Measurements from ENCODE around the gene ANKRD52. TPM values are rescaled to one million over a fixed set of nuclear protein-coding genes. Genes with fewer than 3 reads are reported as not detected.
A peak's percentile ranks its signal among the peaks of the same experiment; 100 is the strongest.
"Not testable (repeated sequence)": the region's sequence is repeated elsewhere in the genome, so short reads cannot be mapped to it uniquely, and the experiment has no call there.

Gene ANKRD52
- polyA plus RNA-seq, 1 donor from 2014 or later: 19.6 TPM

DNA sequence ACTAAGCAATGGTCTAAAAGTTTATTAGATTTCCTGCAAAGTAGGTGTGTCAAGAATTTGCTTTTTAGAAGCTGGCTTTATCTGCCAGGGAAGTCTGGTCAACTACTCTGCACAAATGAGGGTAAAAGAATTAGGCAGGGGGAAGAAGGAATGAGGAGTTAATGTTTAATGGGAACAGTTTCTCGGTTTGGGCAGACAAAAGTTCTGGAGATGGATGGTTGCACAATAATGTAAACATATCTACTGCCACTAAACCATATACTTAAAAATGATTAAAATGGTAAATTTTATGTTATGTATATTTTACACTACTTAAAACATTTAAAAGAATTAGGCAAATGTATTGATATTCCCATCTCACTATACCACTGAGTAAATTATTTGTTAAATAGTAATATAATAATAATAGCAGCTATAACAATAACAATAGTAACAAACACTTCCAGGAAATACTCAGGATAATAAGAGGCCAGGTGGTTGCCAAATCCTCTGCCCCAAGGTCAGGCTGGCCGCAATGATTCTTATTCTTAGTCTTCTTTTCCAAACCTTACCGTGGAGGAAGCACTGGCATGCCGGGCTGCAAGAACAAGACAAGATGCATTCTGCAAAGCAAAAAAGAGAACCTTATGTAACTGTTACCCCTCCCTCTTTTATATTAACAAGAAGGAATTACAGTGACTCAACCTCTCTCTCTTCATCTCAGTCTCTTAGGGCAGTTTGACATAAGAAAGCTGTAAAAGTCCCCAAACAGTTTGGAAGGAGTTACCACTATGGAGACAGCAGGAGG is 28.1 kb upstream of the ANKRD52 start:
- no peaks in the 10 kb centered on the region for H3K9me3 Mint-ChIP-seq
- peaks cover 0 to 13% (median 7%) of the 10 kb centered on the region in 3 donors for H3K4me1 Mint-ChIP-seq
- peaks cover 2% of the 10 kb centered on the region for H3K36me3 Mint-ChIP-seq
- peak overlapping the region in 1 of 3 donors; percentile 1 for H3K27ac Mint-ChIP-seq
- no peaks in the 10 kb centered on the region for H3K27me3 Mint-ChIP-seq
- no peak overlapping the region for H3K4me3 Mint-ChIP-seq

DNA sequence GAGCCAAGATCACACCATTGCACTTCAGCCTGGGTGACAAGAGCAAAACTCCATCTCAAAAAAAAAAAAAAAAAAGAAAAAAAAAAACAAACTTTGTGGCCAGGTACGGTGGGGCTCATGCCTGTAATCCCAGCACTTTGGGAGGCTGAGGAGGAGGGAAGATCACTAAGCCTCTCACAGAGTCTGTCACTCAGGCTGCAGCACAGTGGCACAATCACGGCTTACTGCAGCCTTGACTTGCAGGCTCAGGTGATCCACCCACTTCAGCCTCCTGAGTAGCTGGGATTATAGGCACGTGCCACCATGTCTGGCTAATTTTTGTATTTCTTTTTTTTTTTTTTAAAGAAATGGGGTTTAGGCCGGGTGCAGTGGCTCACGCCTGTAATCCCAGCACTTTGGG is 26.1 kb upstream of the ANKRD52 start:
- H3K4me3 Mint-ChIP-seq, H3K27ac Mint-ChIP-seq, H3K9me3 Mint-ChIP-seq, H3K36me3 Mint-ChIP-seq, H3K27me3 Mint-ChIP-seq: not testable (repeated sequence)
- peaks cover 0 to 10% (median 7%) of the 10 kb centered on the region in 3 donors for H3K4me1 Mint-ChIP-seq

DNA sequence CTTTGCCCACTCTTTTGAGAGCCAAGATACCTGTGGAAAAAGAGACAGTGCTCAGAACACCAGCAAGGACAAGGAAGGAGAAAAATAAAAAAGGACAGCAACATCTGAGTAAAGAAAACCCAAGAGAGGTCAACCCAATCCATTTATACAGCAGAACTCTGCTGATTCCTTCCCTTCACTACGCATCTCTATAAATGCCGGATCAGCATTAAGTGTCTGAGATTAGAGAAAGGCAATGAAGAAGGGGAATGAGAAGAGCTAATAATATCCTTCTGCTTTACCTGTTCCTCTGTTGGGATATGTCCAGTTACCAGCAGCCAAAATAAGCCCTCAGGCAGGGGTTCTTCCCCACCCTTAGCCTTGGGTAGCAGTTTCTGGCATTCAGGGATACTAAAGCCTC is 24.4 kb upstream of the ANKRD52 start:
- H3K4me3 Mint-ChIP-seq: no peak overlapping the region
- H3K9me3 Mint-ChIP-seq: no peaks in the 10 kb centered on the region
- peaks cover 8% of the 10 kb centered on the region for H3K36me3 Mint-ChIP-seq
- H3K27me3 Mint-ChIP-seq: no peaks in the 10 kb centered on the region
- peak overlapping the region in 1 of 3 donors; percentile 62 for H3K27ac Mint-ChIP-seq
- H3K4me1 Mint-ChIP-seq: peaks cover 0 to 10% (median 7%) of the 10 kb centered on the region in 3 donors

DNA sequence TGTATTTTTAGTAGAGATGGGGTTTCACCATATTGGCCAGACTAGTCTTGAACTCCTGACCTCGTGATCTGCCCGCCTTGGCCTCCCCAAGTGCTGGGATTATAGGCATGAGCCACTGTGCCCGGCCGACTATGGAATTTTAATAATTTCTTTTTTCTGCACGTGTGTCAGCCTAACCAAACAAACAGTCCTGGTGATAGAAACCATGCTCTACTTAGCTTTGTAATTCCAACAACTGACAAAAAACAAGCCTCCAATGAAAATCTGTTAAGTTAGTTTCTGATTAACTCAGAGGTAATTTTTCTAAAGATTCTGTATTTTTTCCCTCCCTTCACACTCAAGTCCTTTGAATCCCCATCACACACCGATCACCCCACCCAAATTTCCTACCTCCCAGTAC is 23.8 kb upstream of the ANKRD52 start:
- peak overlapping the region in 1 of 4 donors; percentile 23 for H3K4me3 Mint-ChIP-seq
- H3K9me3 Mint-ChIP-seq: no peaks in the 10 kb centered on the region
- peaks cover 0 to 10% (median 7%) of the 10 kb centered on the region in 3 donors for H3K4me1 Mint-ChIP-seq
- peak overlapping the region in 1 of 3 donors; percentile 62 for H3K27ac Mint-ChIP-seq
- peaks cover 8% of the 10 kb centered on the region for H3K36me3 Mint-ChIP-seq
- H3K27me3 Mint-ChIP-seq: no peaks in the 10 kb centered on the region

DNA sequence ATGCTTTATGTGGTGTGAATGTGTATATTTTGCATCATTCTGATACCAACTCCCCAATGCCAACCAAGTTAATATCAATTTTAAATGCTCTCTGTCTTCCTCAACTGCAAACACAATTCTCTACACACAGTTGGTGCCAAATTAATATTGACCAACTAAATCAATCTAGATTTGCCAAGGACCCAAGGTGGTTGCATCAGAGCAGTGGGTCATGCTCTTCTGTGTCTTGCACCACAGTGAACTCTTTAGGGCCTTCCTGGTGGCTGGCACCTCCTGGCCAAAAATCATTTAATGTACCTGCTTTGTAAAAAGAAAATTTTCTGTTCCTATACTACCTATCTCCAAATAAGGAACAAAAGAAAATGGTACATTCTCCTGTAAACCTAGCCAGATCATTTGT is 22.7 kb upstream of the ANKRD52 start:
- H3K27ac Mint-ChIP-seq: no peak overlapping the region
- H3K4me3 Mint-ChIP-seq: no peak overlapping the region
- peaks cover 0 to 7% (median 3%) of the 10 kb centered on the region in 3 donors for H3K4me1 Mint-ChIP-seq
- H3K27me3 Mint-ChIP-seq: no peaks in the 10 kb centered on the region
- no peaks in the 10 kb centered on the region for H3K9me3 Mint-ChIP-seq
- peaks cover 8% of the 10 kb centered on the region for H3K36me3 Mint-ChIP-seq

DNA sequence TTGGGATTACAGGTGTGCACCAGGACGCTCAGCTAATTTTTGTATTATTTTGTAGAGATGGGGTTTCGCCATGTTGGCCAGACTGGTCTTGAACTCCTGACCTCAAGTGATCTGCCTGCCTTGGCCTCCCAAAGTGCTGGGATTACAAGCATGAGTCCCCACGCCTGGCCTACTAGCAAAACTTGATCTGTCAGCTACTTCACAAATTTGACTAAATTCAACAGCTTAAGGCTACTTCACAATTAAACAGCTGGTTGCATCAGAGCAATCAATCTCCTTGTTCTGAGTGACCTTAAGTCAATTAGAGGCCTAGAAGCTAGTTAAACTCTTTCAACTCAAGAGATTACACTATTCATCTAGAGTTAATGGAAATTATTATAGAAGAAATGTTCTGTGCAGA is 20.7 kb upstream of the ANKRD52 start:
- no peaks in the 10 kb centered on the region for H3K9me3 Mint-ChIP-seq
- no peaks in the 10 kb centered on the region for H3K27me3 Mint-ChIP-seq
- no peak overlapping the region for H3K27ac Mint-ChIP-seq
- peaks cover 0 to 7% (median 3%) of the 10 kb centered on the region in 3 donors for H3K4me1 Mint-ChIP-seq
- no peak overlapping the region for H3K4me3 Mint-ChIP-seq
- peaks cover 8% of the 10 kb centered on the region for H3K36me3 Mint-ChIP-seq

DNA sequence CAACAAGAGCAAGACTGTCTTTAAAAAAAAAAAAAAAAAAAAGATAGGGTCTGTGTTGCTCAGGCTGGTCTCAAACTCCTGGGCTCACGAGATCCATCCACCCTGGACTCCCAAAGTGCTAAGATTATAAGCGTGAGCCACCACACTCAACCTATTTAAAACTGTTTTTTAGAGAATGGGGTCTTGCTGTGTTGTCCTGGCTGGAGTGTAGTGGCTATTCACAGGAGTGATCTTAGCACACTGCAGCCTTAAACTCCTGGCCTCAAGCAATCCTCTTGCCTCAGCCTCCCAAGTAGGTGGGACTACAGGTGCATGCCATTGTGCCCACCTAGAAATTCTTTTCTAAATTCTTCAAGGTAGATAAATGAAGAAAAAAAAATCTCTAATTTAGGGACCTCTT is 16.1 kb upstream of the ANKRD52 start:
- Mint-ChIP-seq H3K27ac (no peak overlapping the region), H3K36me3 (peaks cover 5% of the 10 kb centered on the region)

DNA sequence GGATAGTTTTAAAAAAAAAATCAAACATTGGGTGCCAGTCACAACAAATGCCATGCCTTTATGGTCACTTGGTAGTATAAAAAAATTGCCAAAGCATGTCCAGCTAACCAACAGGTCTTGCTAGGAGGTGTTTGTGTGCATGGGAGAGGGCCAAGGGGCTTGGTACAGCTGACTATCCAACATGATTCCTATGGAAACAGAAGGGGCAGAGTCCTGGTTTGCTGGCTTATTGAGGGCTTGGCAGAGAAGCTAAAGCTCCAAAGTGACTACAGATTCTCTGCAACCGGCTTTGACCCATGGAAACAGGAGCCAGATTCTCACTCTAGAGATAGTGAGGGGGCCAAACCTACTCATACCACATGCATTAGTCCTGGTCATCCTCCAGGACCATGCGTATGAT is 14.3 kb upstream of the ANKRD52 start:
- H3K9me3 Mint-ChIP-seq, H3K27ac Mint-ChIP-seq, H3K36me3 Mint-ChIP-seq, H3K4me1 Mint-ChIP-seq, H3K27me3 Mint-ChIP-seq, H3K4me3 Mint-ChIP-seq: not testable (repeated sequence)

More for the DNA sequence above, 16.1 kb upstream of the ANKRD52 start:
- Mint-ChIP-seq H3K9me3 (no peaks in the 10 kb centered on the region), H3K27me3 (no peaks in the 10 kb centered on the region), H3K4me3 (no peak overlapping the region), H3K4me1 (peaks cover 0 to under 1% (median 0%) of the 10 kb centered on the region in 3 donors)

DNA sequence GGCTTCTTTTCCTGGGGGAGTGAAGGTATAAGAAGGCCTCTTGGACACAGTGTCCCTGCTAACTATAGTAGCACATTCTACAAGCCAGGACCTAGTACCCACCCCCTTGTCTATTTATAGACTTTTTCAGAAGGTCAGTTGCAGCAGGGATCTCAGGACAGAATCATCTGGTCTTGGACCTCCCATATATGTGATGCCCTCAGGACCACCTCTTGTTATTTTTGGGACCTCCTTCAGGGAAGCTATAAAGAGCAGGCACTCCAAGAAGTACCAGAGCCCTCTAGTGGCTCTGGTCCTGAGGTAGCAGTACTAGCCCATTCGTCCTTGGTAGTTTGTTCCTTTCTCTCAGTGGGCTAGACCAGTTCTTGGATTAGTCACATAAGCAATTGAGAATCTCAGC is 12.8 kb upstream of the ANKRD52 start:
- H3K36me3 Mint-ChIP-seq: peaks cover 2% of the 10 kb centered on the region
- no peaks in the 10 kb centered on the region for H3K9me3 Mint-ChIP-seq
- no peak overlapping the region for H3K4me3 Mint-ChIP-seq
- no peak overlapping the region for H3K27ac Mint-ChIP-seq
- peaks cover 8 to 14% (median 9%) of the 10 kb centered on the region in 3 donors for H3K4me1 Mint-ChIP-seq
- no peaks in the 10 kb centered on the region for H3K27me3 Mint-ChIP-seq

DNA sequence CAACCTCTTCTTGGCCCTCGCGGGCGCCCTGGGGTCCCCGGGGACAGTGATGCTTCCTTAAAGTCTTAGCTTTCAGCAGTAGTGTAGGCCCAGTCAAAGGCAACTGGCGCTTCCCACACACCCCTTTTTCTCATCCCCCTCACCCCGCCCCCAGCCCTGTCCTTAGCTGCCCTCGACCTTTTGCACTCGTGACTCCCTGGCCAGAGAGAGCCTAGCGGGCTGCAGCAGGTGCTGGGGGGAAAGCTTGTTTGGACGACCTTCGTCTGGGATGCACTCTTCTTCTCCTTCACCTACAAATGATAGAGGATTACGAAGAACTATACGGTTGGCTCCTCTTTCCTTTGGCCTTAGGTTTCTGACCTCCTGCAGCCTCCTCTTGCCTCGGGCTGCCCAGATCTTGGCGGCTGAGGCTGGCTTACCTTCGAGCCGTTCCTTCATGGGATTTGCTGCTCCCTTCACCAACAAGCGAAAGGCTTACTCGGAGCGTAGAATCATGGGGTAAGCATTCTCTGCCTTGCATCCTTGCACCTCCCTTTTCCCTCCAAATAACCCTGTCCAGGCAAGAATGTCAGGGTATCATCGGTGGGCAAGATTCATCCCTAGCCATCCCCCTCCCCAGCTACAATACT is 9.4 kb upstream of the ANKRD52 start:
- peak overlapping the region; percentile 94 to 99 (median 96) for H3K4me3 Mint-ChIP-seq

DNA sequence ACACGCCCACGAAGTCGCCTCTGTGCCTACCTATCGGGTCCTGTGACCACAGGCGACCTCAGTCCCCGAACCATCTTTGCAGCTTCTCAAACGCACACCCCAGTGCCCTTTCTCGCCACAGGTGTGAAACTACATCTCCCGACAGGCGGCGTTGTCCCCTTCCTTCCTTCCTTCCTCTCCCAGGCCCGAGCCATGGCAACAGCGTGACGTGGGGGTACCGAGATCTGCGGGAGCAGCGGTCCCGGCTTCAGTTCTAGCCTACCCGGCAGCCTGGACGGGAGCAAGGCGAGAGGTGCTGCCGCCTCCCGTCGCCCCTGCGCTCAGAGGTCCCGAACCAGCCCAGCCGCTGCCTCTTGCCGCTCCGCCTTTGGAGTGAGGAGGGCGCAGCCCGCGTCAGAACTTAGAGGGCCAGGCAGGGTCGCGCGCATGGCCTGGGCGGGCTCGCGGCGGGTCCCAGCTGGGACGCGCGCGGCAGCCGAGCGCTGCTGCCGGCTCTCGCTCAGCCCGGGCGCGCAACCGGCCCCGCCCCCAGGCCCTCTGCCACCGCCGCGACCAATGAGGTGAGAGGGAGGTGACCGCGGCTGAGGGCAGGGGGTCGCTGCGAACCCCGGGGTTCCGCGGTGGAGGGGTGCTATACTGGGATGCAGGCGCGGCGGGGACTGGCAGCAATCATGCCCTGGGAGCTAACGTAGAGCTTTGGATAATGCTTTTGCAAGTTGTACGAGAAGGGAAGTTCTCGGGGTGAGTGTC is 8.7 kb upstream of the ANKRD52 start, which contains the start of gene COQ10A:
Gene COQ10A, plus strand, starts transcription at position 250 of the 750 bp plus-strand sequence. Its CDS starts 177 bp downstream, at position 427.
- Mint-ChIP-seq H3K27me3 (no peaks in the 10 kb centered on the region), H3K4me3 (peak within 1 kb of the TSS; percentile 94 to 99 (median 96)), H3K4me1 (peaks cover 8 to 16% (median 9%) of the 10 kb centered on the region in 3 donors), H3K9me3 (no peaks in the 10 kb centered on the region), H3K36me3 (no peaks in the 10 kb centered on the region), H3K27ac (peak within 1 kb of the TSS; percentile 80 to 98 (median 93))

More for the DNA sequence above, 9.4 kb upstream of the ANKRD52 start:
- no peaks in the 10 kb centered on the region for H3K9me3 Mint-ChIP-seq
- peaks cover 8 to 16% (median 9%) of the 10 kb centered on the region in 3 donors for H3K4me1 Mint-ChIP-seq
- no peaks in the 10 kb centered on the region for H3K27me3 Mint-ChIP-seq
- no peaks in the 10 kb centered on the region for H3K36me3 Mint-ChIP-seq
- H3K27ac Mint-ChIP-seq: peak overlapping the region; percentile 76 to 93 (median 80)

DNA sequence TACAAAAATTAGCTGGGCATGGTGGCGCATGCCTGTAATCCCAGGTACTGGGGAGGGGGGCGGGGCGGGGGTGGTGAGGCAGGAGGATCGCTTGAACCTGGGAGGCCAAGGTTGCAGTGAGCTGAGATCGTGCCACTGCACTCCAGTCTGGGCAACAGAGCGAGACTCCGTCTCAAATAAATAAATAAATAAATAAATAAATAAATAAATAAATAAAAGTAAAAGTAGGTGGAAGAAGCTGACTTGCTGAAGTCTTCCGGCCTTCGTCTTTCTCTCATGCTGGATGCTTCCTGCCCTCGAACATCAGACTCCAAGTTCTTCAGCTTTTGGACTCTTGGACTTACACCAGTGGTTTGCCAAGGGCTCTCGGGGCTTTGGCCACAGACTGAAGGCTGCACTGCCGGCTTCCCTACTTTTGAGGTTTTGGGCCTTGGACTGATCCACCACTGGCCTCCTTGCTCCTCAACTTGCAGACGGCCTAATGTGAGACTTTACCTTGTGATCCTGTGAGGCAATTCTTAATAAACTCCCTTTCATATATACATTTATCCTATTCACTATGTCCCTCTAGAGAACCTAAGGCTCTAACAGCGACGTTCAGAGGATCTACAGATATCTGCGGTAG is 8.0 kb upstream of the ANKRD52 start:
- peak overlapping the region; percentile 94 to 99 (median 96) for H3K4me3 Mint-ChIP-seq

DNA sequence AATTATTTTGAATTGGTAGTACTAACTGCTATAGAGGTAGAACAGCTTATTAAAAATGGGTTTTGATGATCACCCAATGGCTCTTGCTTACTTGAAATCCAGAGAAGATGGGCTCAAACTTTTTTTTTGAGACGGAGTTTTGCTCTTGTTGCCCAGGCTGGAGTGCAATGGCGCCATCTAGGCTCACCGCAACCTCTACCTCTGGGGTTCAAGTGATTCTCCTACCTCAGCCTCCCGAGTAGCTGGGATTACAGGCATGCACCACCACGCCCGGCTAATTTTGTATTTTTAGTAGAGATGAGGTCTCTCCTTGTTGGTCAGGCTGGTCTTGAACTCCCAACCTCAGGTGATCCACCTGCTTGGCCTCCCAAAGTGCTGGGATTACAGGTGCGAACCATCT is 4.8 kb upstream of the ANKRD52 start:
- not testable (repeated sequence) for H3K27ac Mint-ChIP-seq, H3K4me3 Mint-ChIP-seq, H3K9me3 Mint-ChIP-seq, H3K27me3 Mint-ChIP-seq, H3K36me3 Mint-ChIP-seq
- peaks cover 13 to 21% (median 14%) of the 10 kb centered on the region in 3 donors for H3K4me1 Mint-ChIP-seq

More for the DNA sequence above, 8.0 kb upstream of the ANKRD52 start:
- not testable (repeated sequence) for H3K9me3 Mint-ChIP-seq, H3K27me3 Mint-ChIP-seq, H3K36me3 Mint-ChIP-seq
- H3K4me1 Mint-ChIP-seq: peaks cover 8 to 16% (median 9%) of the 10 kb centered on the region in 3 donors
- H3K27ac Mint-ChIP-seq: peak overlapping the region; percentile 80 to 98 (median 93)

DNA sequence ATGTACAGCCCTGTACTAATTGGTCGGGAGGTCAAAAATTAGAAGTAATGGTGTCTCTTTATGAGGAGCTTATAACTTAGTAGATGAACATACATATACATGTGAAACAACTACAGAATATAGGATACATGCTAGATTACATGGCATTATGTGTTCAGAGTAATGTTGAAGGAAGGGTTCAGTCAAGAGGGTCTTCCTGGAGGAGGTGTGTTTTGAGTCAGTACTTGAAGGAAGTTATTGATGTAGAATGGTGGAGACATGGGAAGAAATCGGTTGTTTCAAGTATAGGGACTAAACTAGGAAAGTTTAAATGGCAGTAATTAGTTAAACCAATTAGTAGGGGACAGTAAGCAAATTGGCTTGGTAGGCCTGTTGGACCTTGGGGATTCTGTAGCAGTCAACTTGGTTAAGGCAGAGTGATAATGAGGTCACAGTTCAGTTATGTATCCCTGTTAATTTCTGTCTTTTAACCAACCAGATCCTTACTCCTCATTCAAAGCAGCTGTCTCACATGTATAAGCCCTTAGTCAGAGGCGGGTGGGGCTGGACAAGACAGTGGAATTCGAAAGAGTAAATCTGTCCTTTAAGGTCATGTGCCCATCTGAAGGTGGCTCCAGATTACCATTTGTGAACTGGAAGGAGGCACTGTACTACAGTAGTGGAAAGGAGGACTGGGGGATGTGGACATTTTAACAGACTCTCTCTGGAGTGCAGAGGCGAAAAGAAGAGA is 3.5 kb upstream of the ANKRD52 start:
- peak overlapping the region in 1 of 4 donors; percentile 64 for H3K4me3 Mint-ChIP-seq
- H3K36me3 Mint-ChIP-seq: no peaks in the 10 kb centered on the region
- no peaks in the 10 kb centered on the region for H3K27me3 Mint-ChIP-seq
- H3K9me3 Mint-ChIP-seq: no peaks in the 10 kb centered on the region
- no peak overlapping the region for H3K27ac Mint-ChIP-seq
- H3K4me1 Mint-ChIP-seq: peaks cover 11 to 18% (median 14%) of the 10 kb centered on the region in 3 donors
